HepG2 (cell line): ENCODE data around the gene OPN5. TPM values are rescaled to one million over a fixed set of nuclear protein-coding genes. Genes with fewer than 3 reads are reported as not detected.

Experiments used
- ATAC-seq: fragments of 200-7000 bp; cut with Tn5 transposase; 3 replicates; pipeline ENCODE4 v1.9.1; 2020; ENCODE audit warnings: mild to moderate bottlenecking, moderate library complexity
- BruUV-seq: library from RNA; stranded (reverse); fragments of 400-500 nt; replicated peaks from 2 replicates; lab custom pipeline; 2021; lab: Mats Ljungman, UMichigan
- CTCF ChIA-PET: fragments of 300-600 bp; formaldehyde crosslinking; extraction: SDS; loops from one replicate; lab custom pipeline; 2021; ENCODE audit warnings: low total read pairs, inconsistent platforms, low intra/inter-chr PET ratio; lab: Yijun Ruan, JAX
- POLR2A ChIA-PET: fragments of 350-600 bp; sonication (Branson Sonifier 250); formaldehyde crosslinking; loops from one replicate; lab custom pipeline; 2020; ENCODE audit warnings: antibody characterized with exemption, inconsistent platforms; lab: Yijun Ruan, JAX
- DNase-seq: peaks from one replicate; pipeline ENCODE4 v3.0.0-alpha.2; 2015; ENCODE audit warnings: low spot score
- FAIRE-seq: peaks from 3 replicates; lab custom pipeline; 2011; peaks lifted over from hg19 to GRCh38; lab: Jason Lieb, UNC
- H2AFZ ChIP-seq: one replicate; pipeline ENCODE4 v1.6.1; 2011; ENCODE audit warnings: low read length, inconsistent platforms
- H3K27ac ChIP-seq: fragments of 300-600 bp; 3 replicates; pipeline ENCODE4 v1.8.0; 2011; ENCODE audit warnings: mixed run types, mild to moderate bottlenecking, mixed read lengths, low read length, inconsistent platforms; ENCODE audit not compliant: insufficient read depth; ENCODE audit errors: extremely low read length
- H3K27me3 ChIP-seq, 2 experiments: fragments of 200-600 bp in 1 of 2; 2 replicates in 1 of 2; 3 replicates in 1 of 2; pipeline versions ENCODE4 v1.6.0 to v1.8.0; 2011; ENCODE audit warnings: low read length in 2 of 2, mild to moderate bottlenecking in 2 of 2, moderate library complexity in 2 of 2, inconsistent platforms in 1 of 2; ENCODE audit not compliant: insufficient read depth in 2 of 2, control insufficient read depth in 1 of 2
- H3K36me3 ChIP-seq, 2 experiments: fragments of 200-600 bp in 1 of 2; replicated peaks in 1 of 2; 2 replicates in 1 of 2; 3 replicates in 1 of 2; pipeline versions ENCODE4 v1.5.1 to v1.8.0; 2011; ENCODE audit warnings: low read length in 2 of 2, inconsistent platforms in 1 of 2; ENCODE audit not compliant: insufficient read depth in 2 of 2, control insufficient read depth in 1 of 2
- H3K4me1 ChIP-seq: 2 replicates; pipeline ENCODE4 v1.5.1; 2012; ENCODE audit warnings: low read length, inconsistent platforms; ENCODE audit not compliant: insufficient read depth
- H3K4me2 ChIP-seq: 2 replicates; pipeline ENCODE4 v1.6.0; 2011; ENCODE audit warnings: low read depth, low read length, inconsistent platforms
- H3K4me3 ChIP-seq, 3 experiments: fragments of 200-600 bp in 1 of 3; sonication (generic), shearing (Covaris generic) in 1 of 3; replicated peaks in 1 of 3; 2 replicates each; pipeline ENCODE4 v1.5.1; 2011 to 2016; ENCODE audit warnings: low read length in 3 of 3, inconsistent platforms in 2 of 3, low read depth in 2 of 3, mild to moderate bottlenecking in 2 of 3, control low read depth in 1 of 3, mixed read lengths in 1 of 3; ENCODE audit not compliant: insufficient read depth in 1 of 3
- H3K79me2 ChIP-seq: one replicate; pipeline ENCODE4 v1.6.1; 2011; ENCODE audit warnings: low read length, inconsistent platforms; ENCODE audit not compliant: insufficient read depth
- H3K9ac ChIP-seq: 2 replicates; pipeline ENCODE4 v1.6.0; 2011; ENCODE audit warnings: mild to moderate bottlenecking, low read depth, low read length, inconsistent platforms; ENCODE audit not compliant: insufficient read depth
- H3K9me3 ChIP-seq: 2 replicates; pipeline ENCODE4 v1.5.1; 2012; ENCODE audit warnings: mild to moderate bottlenecking, low read length
- H4K20me1 ChIP-seq: 2 replicates; pipeline ENCODE4 v1.6.0; 2011; ENCODE audit warnings: inconsistent platforms, mild to moderate bottlenecking, low read length, moderate library complexity; ENCODE audit not compliant: insufficient read depth
- FOSL1 ChIP-seq: sonication (generic); formaldehyde crosslinking; IDR thresholded peaks from 2 replicates; pipeline ENCODE4 v1.9.0; 2021; ENCODE audit warnings: missing genetic modification reagents, borderline replicate concordance
- MLXIP ChIP-seq: sonication (generic); formaldehyde crosslinking; IDR thresholded peaks from 2 replicates; pipeline ENCODE4 v1.9.0; 2021; ENCODE audit warnings: missing genetic modification reagents, borderline replicate concordance
- MXD1 ChIP-seq: sonication (generic); formaldehyde crosslinking; IDR thresholded peaks from 2 replicates; pipeline ENCODE4 v1.4.0; 2020; ENCODE audit warnings: mild to moderate bottlenecking, missing genetic modification reagents
- NFAT5 ChIP-seq: sonication (generic); formaldehyde crosslinking; IDR thresholded peaks from 2 replicates; pipeline ENCODE4 v1.4.0; 2020; ENCODE audit warnings: missing genetic modification reagents
- NR0B2 ChIP-seq: sonication (generic); formaldehyde crosslinking; IDR thresholded peaks from 2 replicates; pipeline ENCODE4 v1.4.0; 2020; ENCODE audit warnings: mild to moderate bottlenecking, missing genetic modification reagents
- NR3C1 ChIP-seq: sonication (generic); formaldehyde crosslinking; IDR thresholded peaks from 2 replicates; pipeline ENCODE4 v1.4.0; 2020; ENCODE audit warnings: missing genetic modification reagents
- RARA ChIP-seq: IDR thresholded peaks from 2 replicates; pipeline ENCODE4 v1.6.1; 2016; ENCODE audit warnings: missing genetic modification reagents, missing compliant biosample characterization
- SIN3A ChIP-seq: IDR thresholded peaks from 2 replicates; pipeline ENCODE4 v1.6.1; 2011; ENCODE audit warnings: low read depth, mild to moderate bottlenecking, control low read depth, low read length, borderline replicate concordance
- TFDP2 ChIP-seq: sonication (generic); formaldehyde crosslinking; IDR thresholded peaks from 2 replicates; pipeline ENCODE4 v1.4.0; 2020; ENCODE audit warnings: missing genetic modification reagents
- ZKSCAN5 ChIP-seq: sonication (generic); formaldehyde crosslinking; IDR thresholded peaks from 2 replicates; pipeline ENCODE4 v1.5.1; 2020; ENCODE audit warnings: mild to moderate bottlenecking, missing genetic modification reagents
- ZNF274 ChIP-seq: sonication (generic); formaldehyde crosslinking; IDR thresholded peaks from 2 replicates; pipeline ENCODE4 v1.5.1; 2020; ENCODE audit warnings: mild to moderate bottlenecking, missing genetic modification reagents
- ZNF367 ChIP-seq: sonication (generic); formaldehyde crosslinking; IDR thresholded peaks from 2 replicates; pipeline ENCODE4 v1.4.0; 2020; ENCODE audit warnings: missing genetic modification reagents, borderline replicate concordance
- ZSCAN30 ChIP-seq: sonication (generic); formaldehyde crosslinking; IDR thresholded peaks from 2 replicates; pipeline ENCODE4 v1.5.0; 2020; ENCODE audit warnings: mild to moderate bottlenecking, missing genetic modification reagents
- WGBS: methylation state at CpG from one replicate; pipeline ENCODE4 v1.1.6; 2017; ENCODE audit warnings: low lambda C conversion rate; 5-methylcytosine and 5-hydroxymethylcytosine counted together
- in situ Hi-C: cut with HindIII; loops from 2 replicates; pipeline ENCODE4 v1.10.0; 2017; ENCODE audit warnings: low pct_unique_long_range_greater_than_20kb; ENCODE audit not compliant: extremely low pct_ligation_motif_present
- intact Hi-C: fragments of 100-400 bp; cut with micrococcal nuclease; formaldehyde crosslinking; loops from one replicate; pipeline ENCODE4 v1.10.0; 2022; ENCODE audit not compliant: unreplicated experiment
- polyA plus RNA-seq, 8 experiments: library from polyadenylated mRNA; depleted of rRNA in 3 of 8; stranded (reverse) in 7 of 8; unstranded in 1 of 8; fragments of >200 nt; fragmentation: Illumina TruSeq in 4 of 8; extraction: Trizol in 4 of 8; gene quantifications; 2 replicates each; pipeline versions ENCODE4 v1.2.1 to v1.2.3, GENCODE V29; 2011 to 2016; ENCODE audit warnings: low read depth in 4 of 8, missing spikeins in 1 of 8, mixed read lengths in 1 of 8; ENCODE audit not compliant: insufficient read depth in 1 of 8
- total RNA-seq, 5 experiments: library from RNA; depleted of rRNA; stranded (reverse); fragments of >200 nt; fragmentation: Illumina TruSeq; extraction: Trizol; gene quantifications; 2 replicates each; pipeline ENCODE4 v1.2.3, GENCODE V29; 2016; ENCODE audit warnings: low read depth in 1 of 5

OPN5 gene
- total and polyA plus RNA-seq, 2 of the 13 experiments (the other 11 are each of a cell fraction or from before 2014, with no cell fraction given), result not detected

- ATAC-seq (no peak), FAIRE-seq (no peak), DNase-seq (no peak)
- Histone ChIP-seq H4K20me1 (no peaks in the 10 kb centered on the region), H3K9ac (no peak overlapping the region), H2AFZ (no peak overlapping the region), H3K27ac (no peak overlapping the region), H3K9me3 (no peaks in the 10 kb centered on the region), H3K36me3 (no peaks in the 10 kb centered on the region), H3K4me3 (no peak overlapping the region), H3K4me2 (no peak overlapping the region), H3K79me2 (no peaks in the 10 kb centered on the region), H3K27me3 (no peaks in the 10 kb centered on the region), H3K4me1 (no peaks in the 10 kb centered on the region)
- POLR2A ChIA-PET, result no interaction called here
- in situ Hi-C loops (no loop called here), intact Hi-C loops (loop anchor here (5.0 kb wide), 1 partner anchor 936 kb away; no protein-coding TSS in a partner anchor)
- WGBS, result 11% methylated on average over 5 of the region's 5 CpGs
- CTCF ChIA-PET, result no interaction called here
- no TSS peak for BruUV-seq
- no peak for TF ChIP-seq RARA (CRISPR knock-in tag)
- no peak for TF ChIP-seq ZNF367
- TF ChIP-seq NR3C1 (CRISPR knock-in tag), result no peak
- no peak for TF ChIP-seq FOSL1 (CRISPR knock-in tag)
- TF ChIP-seq ZSCAN30 (CRISPR knock-in tag), result no peak
- TF ChIP-seq NFAT5, result no peak
- TF ChIP-seq NR0B2, result no peak
- TF ChIP-seq MLXIP (CRISPR knock-in tag), result no peak
- TF ChIP-seq ZNF274 (CRISPR knock-in tag), result no peak
- no peak for TF ChIP-seq ZKSCAN5 (CRISPR knock-in tag)
- no peak for TF ChIP-seq MXD1 (CRISPR knock-in tag)
- no peak for TF ChIP-seq SIN3A
- TF ChIP-seq TFDP2 (CRISPR knock-in tag), result no peak
Measured at GRCh38 chr6:47773005-47773404, 8.8 kb upstream of the OPN5 start.
